GM23338 (cell line): ENCODE results near the gene PLET1. TPM values are rescaled to one million over a fixed set of nuclear protein-coding genes. Genes with fewer than 3 reads are reported as not detected.
A peak's percentile ranks its signal among the peaks of the same experiment; 100 is the strongest.

Experiments
- ATAC-seq: fragments of 200-7000 bp; cut with Tn5 transposase; 3 replicates; pipeline ENCODE4 v1.9.1; 2020
- DNase-seq: peaks from one replicate; pipeline ENCODE4 v3.0.0-alpha.2; 2015; ENCODE audit warnings: low spot score
- H2AFZ ChIP-seq: fragments of 200-600 bp; sonication (generic); 2 replicates; pipeline ENCODE4 v1.8.0; 2016; ENCODE audit warnings: antibody characterized with exemption, mild to moderate bottlenecking, moderate library complexity
- H3F3A ChIP-seq: fragments of 200-600 bp; sonication (generic); replicated peaks from 2 replicates; pipeline ENCODE4 v1.8.0; 2017; ENCODE audit warnings: antibody characterized with exemption, mixed run types, low read depth
- H3K27ac ChIP-seq: fragments of 200-600 bp; sonication (generic); 2 replicates; pipeline ENCODE4 v1.6.1; 2016; ENCODE audit warnings: low read depth
- H3K27me3 ChIP-seq: fragments of 200-600 bp; sonication (generic); 2 replicates; pipeline ENCODE4 v1.8.0; 2016; ENCODE audit warnings: mild to moderate bottlenecking, mixed run types, moderate library complexity; ENCODE audit not compliant: insufficient read depth
- H3K36me3 ChIP-seq: fragments of 200-600 bp; sonication (generic); 2 replicates; pipeline ENCODE4 v1.8.0; 2016; ENCODE audit warnings: mild to moderate bottlenecking; ENCODE audit not compliant: insufficient read depth
- H3K4me1 ChIP-seq: fragments of 200-600 bp; sonication (generic); 2 replicates; pipeline ENCODE4 v1.8.0; 2016; ENCODE audit warnings: mild to moderate bottlenecking, moderate library complexity; ENCODE audit not compliant: insufficient read depth
- H3K4me2 ChIP-seq: fragments of 200-600 bp; sonication (generic); 2 replicates; pipeline ENCODE4 v1.7.1; 2017; ENCODE audit warnings: mixed run types
- H3K4me3 ChIP-seq: fragments of 200-600 bp; sonication (generic); 2 replicates; pipeline ENCODE4 v1.6.1; 2016; ENCODE audit warnings: mixed run types
- H3K79me2 ChIP-seq: fragments of 200-600 bp; sonication (generic); replicated peaks from 2 replicates; pipeline ENCODE4 v1.8.0; 2017; ENCODE audit warnings: mild to moderate bottlenecking; ENCODE audit not compliant: insufficient read depth
- H3K9me2 ChIP-seq: fragments of 200-600 bp; sonication (generic); 2 replicates; pipeline ENCODE4 v1.8.0; 2017; ENCODE audit not compliant: insufficient read depth
- H4K20me1 ChIP-seq: fragments of 200-600 bp; sonication (generic); replicated peaks from 2 replicates; pipeline ENCODE4 v1.8.0; 2017; ENCODE audit warnings: mild to moderate bottlenecking; ENCODE audit not compliant: insufficient read depth
- H3K27ac Mint-ChIP-seq: 2 replicates; pipeline ENCODE4 v1.8.0; 2020; ENCODE audit warnings: inconsistent platforms, mild to moderate bottlenecking, moderate library complexity, mixed read lengths
- H3K27me3 Mint-ChIP-seq: 3 replicates; pipeline ENCODE4 v1.8.0; 2022; ENCODE audit warnings: low read depth, mild to moderate bottlenecking, moderate library complexity, mixed read lengths, inconsistent platforms; ENCODE audit not compliant: insufficient read depth, poor library complexity
- H3K36me3 Mint-ChIP-seq: 3 replicates; pipeline ENCODE4 v1.8.0; 2021; ENCODE audit warnings: low read depth, mild to moderate bottlenecking, inconsistent platforms, moderate library complexity, mixed read lengths
- H3K4me1 Mint-ChIP-seq: 3 replicates; pipeline ENCODE4 v1.8.0; 2020; ENCODE audit warnings: mild to moderate bottlenecking, inconsistent platforms, mixed read lengths
- H3K4me3 Mint-ChIP-seq: 3 replicates; pipeline ENCODE4 v1.8.0; 2021; ENCODE audit warnings: moderate library complexity, mild to moderate bottlenecking, inconsistent platforms, mixed read lengths
- H3K9me3 Mint-ChIP-seq: 3 replicates; pipeline ENCODE4 v1.8.0; 2020; ENCODE audit warnings: moderate library complexity, mild to moderate bottlenecking, inconsistent platforms, mixed read lengths
- EZH2phosphoT487 ChIP-seq: fragments of 200-600 bp; sonication (generic); IDR thresholded peaks from one replicate; pipeline ENCODE4 v1.8.1; 2018; ENCODE audit warnings: antibody characterized with exemption; ENCODE audit not compliant: unreplicated experiment
- POLR2AphosphoS5 ChIP-seq: IDR thresholded peaks from 2 replicates; pipeline ENCODE4 v1.6.1; 2016; ENCODE audit warnings: antibody characterized with exemption, low read depth
- STAT1 ChIP-seq: IDR thresholded peaks from one replicate; pipeline ENCODE4 v1.6.1; 2016; ENCODE audit warnings: antibody characterized with exemption; ENCODE audit not compliant: unreplicated experiment
- ZNF114 ChIP-seq: fragments of 250-450 bp; sonication (Bioruptor Pico); IDR thresholded peaks from 2 replicates; pipeline ENCODE4 v1.5.0; 2020; ENCODE audit warnings: mild to moderate bottlenecking, moderate library complexity
- ZNF331 ChIP-seq: fragments of 250-450 bp; sonication (Bioruptor Pico); IDR thresholded peaks from 2 replicates; pipeline ENCODE4 v1.5.0; 2020; ENCODE audit warnings: low read depth, mild to moderate bottlenecking, moderate library complexity
- polyA plus RNA-seq: library from polyadenylated mRNA; unstranded; fragments of >200 nt; fragmentation: Nextera tagmentation; extraction: Ambion mirVana; gene quantifications from 2 replicates; pipeline ENCODE4 v1.2.1, GENCODE V29; 2016
- total RNA-seq: library from RNA; depleted of rRNA; stranded (reverse); fragments of >200 nt; shearing (Covaris generic); gene quantifications from 2 replicates; pipeline ENCODE4 v1.2.3, GENCODE V29; 2014
- TF ChIP-seq, protein P1 (sequence below): fragments of 250-450 bp; sonication (Bioruptor Pico); IDR thresholded peaks from 2 replicates; pipeline ENCODE4 v1.5.0; 2020; ENCODE audit warnings: mild to moderate bottlenecking, moderate library complexity
- TF ChIP-seq, protein P2 (sequence below), 2 experiments: fragments of 200-600 bp in 1 of 2; sonication (generic) in 1 of 2; conservative IDR thresholded peaks; 2 replicates each; pipeline versions ENCODE4 v1.5.1 to v1.6.1; 2016 to 2017; ENCODE audit warnings: antibody characterized with exemption in 2 of 2, low read depth in 2 of 2, mild to moderate bottlenecking in 2 of 2, moderate library complexity in 1 of 2

Gene PLET1
- total and polyA plus RNA-seq, 2 experiments from 2014 or later = not detected

DNA sequence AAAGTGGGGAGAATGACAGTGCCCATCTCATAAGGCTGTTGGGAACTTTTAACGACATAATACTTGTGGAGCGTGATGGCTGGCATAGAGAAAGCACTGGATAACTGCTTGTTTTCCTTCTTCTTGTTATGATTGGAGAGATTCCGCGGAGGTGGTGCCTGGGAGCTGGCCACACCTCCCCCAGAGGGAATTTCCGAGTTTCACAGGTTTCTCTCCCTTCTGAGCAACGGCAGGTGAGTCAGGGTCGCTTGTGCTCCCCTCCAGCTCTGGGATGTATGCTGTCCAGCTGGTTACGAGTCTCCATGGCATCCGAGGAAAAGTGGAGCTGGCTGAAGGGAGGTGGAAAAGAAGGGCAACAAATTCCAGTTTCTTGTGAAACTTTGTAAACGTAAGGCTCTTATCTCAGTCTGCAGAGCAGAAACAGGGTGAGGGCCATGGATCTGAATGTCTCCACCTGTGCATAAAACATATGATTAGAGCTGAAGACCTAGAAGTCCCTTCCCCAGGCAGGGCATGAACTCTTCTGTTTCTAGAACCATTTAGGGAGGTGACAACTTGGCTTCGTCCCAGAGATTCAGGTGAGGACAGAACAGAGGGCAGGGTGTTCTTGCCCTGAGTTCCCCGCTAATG is 10.0 kb upstream of the PLET1 start (continued):
- TF ChIP-seq, protein P1, sequence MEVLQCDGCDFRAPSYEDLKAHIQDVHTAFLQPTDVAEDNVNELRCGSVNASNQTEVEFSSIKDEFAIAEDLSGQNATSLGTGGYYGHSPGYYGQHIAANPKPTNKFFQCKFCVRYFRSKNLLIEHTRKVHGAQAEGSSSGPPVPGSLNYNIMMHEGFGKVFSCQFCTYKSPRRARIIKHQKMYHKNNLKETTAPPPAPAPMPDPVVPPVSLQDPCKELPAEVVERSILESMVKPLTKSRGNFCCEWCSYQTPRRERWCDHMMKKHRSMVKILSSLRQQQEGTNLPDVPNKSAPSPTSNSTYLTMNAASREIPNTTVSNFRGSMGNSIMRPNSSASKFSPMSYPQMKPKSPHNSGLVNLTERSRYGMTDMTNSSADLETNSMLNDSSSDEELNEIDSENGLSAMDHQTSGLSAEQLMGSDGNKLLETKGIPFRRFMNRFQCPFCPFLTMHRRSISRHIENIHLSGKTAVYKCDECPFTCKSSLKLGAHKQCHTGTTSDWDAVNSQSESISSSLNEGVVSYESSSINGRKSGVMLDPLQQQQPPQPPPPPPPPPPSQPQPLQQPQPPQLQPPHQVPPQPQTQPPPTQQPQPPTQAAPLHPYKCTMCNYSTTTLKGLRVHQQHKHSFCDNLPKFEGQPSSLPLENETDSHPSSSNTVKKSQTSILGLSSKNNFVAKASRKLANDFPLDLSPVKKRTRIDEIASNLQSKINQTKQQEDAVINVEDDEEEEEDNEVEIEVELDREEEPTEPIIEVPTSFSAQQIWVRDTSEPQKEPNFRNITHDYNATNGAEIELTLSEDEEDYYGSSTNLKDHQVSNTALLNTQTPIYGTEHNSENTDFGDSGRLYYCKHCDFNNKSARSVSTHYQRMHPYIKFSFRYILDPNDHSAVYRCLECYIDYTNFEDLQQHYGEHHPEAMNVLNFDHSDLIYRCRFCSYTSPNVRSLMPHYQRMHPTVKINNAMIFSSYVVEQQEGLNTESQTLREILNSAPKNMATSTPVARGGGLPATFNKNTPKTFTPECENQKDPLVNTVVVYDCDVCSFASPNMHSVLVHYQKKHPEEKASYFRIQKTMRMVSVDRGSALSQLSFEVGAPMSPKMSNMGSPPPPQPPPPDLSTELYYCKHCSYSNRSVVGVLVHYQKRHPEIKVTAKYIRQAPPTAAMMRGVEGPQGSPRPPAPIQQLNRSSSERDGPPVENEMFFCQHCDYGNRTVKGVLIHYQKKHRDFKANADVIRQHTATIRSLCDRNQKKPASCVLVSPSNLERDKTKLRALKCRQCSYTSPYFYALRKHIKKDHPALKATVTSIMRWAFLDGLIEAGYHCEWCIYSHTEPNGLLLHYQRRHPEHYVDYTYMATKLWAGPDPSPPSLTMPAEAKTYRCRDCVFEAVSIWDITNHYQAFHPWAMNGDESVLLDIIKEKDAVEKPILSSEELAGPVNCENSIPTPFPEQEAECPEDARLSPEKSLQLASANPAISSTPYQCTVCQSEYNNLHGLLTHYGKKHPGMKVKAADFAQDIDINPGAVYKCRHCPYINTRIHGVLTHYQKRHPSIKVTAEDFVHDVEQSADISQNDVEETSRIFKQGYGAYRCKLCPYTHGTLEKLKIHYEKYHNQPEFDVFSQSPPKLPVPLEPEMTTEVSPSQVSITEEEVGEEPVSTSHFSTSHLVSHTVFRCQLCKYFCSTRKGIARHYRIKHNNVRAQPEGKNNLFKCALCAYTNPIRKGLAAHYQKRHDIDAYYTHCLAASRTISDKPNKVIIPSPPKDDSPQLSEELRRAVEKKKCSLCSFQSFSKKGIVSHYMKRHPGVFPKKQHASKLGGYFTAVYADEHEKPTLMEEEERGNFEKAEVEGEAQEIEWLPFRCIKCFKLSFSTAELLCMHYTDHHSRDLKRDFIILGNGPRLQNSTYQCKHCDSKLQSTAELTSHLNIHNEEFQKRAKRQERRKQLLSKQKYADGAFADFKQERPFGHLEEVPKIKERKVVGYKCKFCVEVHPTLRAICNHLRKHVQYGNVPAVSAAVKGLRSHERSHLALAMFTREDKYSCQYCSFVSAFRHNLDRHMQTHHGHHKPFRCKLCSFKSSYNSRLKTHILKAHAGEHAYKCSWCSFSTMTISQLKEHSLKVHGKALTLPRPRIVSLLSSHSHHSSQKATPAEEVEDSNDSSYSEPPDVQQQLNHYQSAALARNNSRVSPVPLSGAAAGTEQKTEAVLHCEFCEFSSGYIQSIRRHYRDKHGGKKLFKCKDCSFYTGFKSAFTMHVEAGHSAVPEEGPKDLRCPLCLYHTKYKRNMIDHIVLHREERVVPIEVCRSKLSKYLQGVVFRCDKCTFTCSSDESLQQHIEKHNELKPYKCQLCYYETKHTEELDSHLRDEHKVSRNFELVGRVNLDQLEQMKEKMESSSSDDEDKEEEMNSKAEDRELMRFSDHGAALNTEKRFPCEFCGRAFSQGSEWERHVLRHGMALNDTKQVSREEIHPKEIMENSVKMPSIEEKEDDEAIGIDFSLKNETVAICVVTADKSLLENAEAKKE (CRISPR knock-in tag) = no peak
- TF ChIP-seq POLR2AphosphoS5 = no peak
- TF ChIP-seq, protein P2, sequence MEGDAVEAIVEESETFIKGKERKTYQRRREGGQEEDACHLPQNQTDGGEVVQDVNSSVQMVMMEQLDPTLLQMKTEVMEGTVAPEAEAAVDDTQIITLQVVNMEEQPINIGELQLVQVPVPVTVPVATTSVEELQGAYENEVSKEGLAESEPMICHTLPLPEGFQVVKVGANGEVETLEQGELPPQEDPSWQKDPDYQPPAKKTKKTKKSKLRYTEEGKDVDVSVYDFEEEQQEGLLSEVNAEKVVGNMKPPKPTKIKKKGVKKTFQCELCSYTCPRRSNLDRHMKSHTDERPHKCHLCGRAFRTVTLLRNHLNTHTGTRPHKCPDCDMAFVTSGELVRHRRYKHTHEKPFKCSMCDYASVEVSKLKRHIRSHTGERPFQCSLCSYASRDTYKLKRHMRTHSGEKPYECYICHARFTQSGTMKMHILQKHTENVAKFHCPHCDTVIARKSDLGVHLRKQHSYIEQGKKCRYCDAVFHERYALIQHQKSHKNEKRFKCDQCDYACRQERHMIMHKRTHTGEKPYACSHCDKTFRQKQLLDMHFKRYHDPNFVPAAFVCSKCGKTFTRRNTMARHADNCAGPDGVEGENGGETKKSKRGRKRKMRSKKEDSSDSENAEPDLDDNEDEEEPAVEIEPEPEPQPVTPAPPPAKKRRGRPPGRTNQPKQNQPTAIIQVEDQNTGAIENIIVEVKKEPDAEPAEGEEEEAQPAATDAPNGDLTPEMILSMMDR (conservative IDR thresholded peaks at IDR 0.05; ENCODE audit: low read depth in 2 of 2) = no peak
- no peak for TF ChIP-seq EZH2phosphoT487

DNA sequence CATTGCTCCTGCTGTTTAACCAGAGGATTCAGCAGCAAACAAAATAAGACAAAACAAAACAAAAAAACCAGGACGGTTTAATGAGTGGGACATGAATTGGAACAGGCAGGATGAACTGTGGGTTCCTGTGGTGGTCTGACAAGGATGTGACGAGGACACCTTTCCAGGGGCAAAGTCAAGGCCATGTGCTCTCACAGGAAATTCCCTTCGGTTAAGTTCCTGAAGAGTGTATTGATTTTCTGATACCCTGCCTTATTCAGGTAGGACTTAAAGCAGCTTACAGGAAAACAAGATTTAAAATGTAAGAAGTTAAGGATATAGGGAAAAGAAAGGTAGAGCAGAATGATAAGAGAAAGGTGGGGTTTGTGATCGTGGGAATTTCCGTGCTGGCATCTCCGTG is 8.5 kb upstream of the PLET1 start:
- no peaks in the 10 kb centered on the region for H3K27me3 ChIP-seq
- no peak overlapping the region for H3K4me2 ChIP-seq
- no peak for ATAC-seq
- H3K27ac Mint-ChIP-seq = no peak overlapping the region
- no peaks in the 10 kb centered on the region for H3K79me2 ChIP-seq
- no peaks in the 10 kb centered on the region for H3F3A ChIP-seq
- peaks cover 1% of the 10 kb centered on the region; the same call in 1 of the 2 replicates for H3K9me2 ChIP-seq
- no peak overlapping the region for H3K4me3 Mint-ChIP-seq
- no peaks in the 10 kb centered on the region for H3K36me3 ChIP-seq
- no peak overlapping the region for H3K4me3 ChIP-seq
- no peaks in the 10 kb centered on the region for H4K20me1 ChIP-seq
- H3K27ac ChIP-seq = no peak overlapping the region
- DNase-seq = no peak
- H3K36me3 Mint-ChIP-seq = no peaks in the 10 kb centered on the region
- H3K9me3 Mint-ChIP-seq = no peaks in the 10 kb centered on the region
- H3K4me1 ChIP-seq = peaks cover 2% of the 10 kb centered on the region; the same call in 1 of the 2 replicates
- H3K4me1 Mint-ChIP-seq = peaks cover 6% of the 10 kb centered on the region; the same call in 2 of the 3 replicates
- H3K27me3 Mint-ChIP-seq = no peaks in the 10 kb centered on the region
- 0 out of 2 replicates have a peak overlapping the region, but pooled peaks have one; percentile 24 for H2AFZ ChIP-seq
- TF ChIP-seq ZNF114 (no peak), ZNF331 (CRISPR knock-in tag) (no peak), STAT1 (no peak)
- TF ChIP-seq, protein P1 (CRISPR knock-in tag) = no peak
